ENCODE results near the gene SLC16A11. TPM values are rescaled to one million over a fixed set of nuclear protein-coding genes. Genes with fewer than 3 reads are reported as not detected.
"Not testable (repeated sequence)": the region's sequence is repeated elsewhere in the genome, so short reads cannot be mapped to it uniquely, and the experiment has no call there.

Gene SLC16A11
- total RNA-seq, 5 donors from 2014 or later (not counting 1 experiment from before 2014, with no cell fraction given), result 1.4 to 2.2 (median 1.8) TPM

- DNase-seq (peak; percentile 41 to 88 (median 75)), ATAC-seq (replicated peaks in 1 of 4) (peak; percentile 36 to 54 (median 38))
- not testable (repeated sequence) for H3K36me3 Mint-ChIP-seq; H3K9me3 ChIP-seq; H3K27me3 Mint-ChIP-seq; H3K36me3 ChIP-seq (ENCODE audit: control insufficient read depth in 2 of 2, extremely low read depth in 1 of 2, insufficient read depth in 1 of 2, low read length in 1 of 2); H3K9me3 Mint-ChIP-seq
- H3K4me1 ChIP-seq (ENCODE audit: control insufficient read depth in 1 of 2, extremely low read depth in 1 of 2, insufficient read depth in 2 of 2, low read length in 2 of 2), result peaks cover 21 to 42% of the 10 kb centered on the region in 2 experiments
- H3K4me3 ChIP-seq (ENCODE audit: control insufficient read depth in 1 of 2, extremely low read depth in 1 of 2, low read length in 1 of 2), result peak overlapping the region; percentile 48 to 64
- peak overlapping the region; percentile 86 to 92 for H3K27ac Mint-ChIP-seq
- ChIA-PET POLR2A (interaction anchor here in 1 of 2 donors (0.6 to 1.9 kb wide), 3 partner anchors 11 to 256 kb away, joined by 4 to 6 read pairs (median 5); partner anchors contain the start of gene SLC16A13), CTCF (interaction anchor here in 1 of 2 donors (1.0 to 3.4 kb wide), 9 partner anchors 9 to 283 kb away, joined by 5 to 48 read pairs (median 9); partner anchors contain the start of genes NEURL4 and SLC16A13)
- H3K4me1 Mint-ChIP-seq, result peaks cover 27 to 38% (median 31%) of the 10 kb centered on the region in 3 donors
- 3% methylated on average over 15 of the region's 26 CpGs for WGBS (ENCODE audit: insufficient coverage)
- H3K4me3 Mint-ChIP-seq, result peak overlapping the region; percentile 78 to 83 (median 79)
- peak overlapping the region; percentile 70 for H3K27ac ChIP-seq (ENCODE audit: low read length)
- peaks cover 0 to 23% of the 10 kb centered on the region in 2 experiments for H3K27me3 ChIP-seq (replicated peaks in 1 of 2; ENCODE audit: control insufficient read depth in 2 of 2, extremely low read depth in 1 of 2, insufficient read depth in 2 of 2, low read length in 1 of 2)
These were observed 3.0 kb upstream of the SLC16A11 start for GRCh38 chr17:7046725-7047397.

DNA sequence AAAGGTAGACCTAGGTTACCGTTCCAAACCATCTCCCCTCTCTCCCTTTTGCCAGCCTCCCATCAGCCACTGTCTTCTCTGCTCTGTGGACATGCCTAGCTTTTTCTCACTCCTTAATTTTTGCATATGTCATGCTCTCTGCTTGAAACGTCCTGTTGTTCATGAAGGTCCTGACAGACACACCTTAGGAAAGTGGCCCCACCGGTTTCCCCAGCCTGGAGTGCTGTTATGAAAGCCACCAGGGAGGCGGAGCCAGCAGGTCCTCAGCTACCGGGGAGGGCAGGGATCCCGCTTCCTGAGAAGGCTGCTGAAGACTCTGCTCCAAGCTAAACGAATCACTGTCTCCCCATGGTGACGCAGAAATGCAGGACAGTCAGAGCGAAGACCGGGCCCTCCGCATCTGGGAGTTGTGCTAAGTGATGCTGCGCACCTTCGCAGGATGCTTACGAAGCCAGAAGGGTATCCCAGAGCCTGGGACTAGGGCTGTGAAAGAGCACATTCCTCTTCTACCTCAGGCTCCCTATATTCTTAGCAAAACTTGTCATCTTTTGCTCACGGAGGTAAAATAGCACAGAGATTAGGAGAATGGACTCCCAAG, 2.3 kb upstream of the SLC16A11 start:
- no peaks in the 10 kb centered on the region for H3K36me3 Mint-ChIP-seq
- peak overlapping the region; percentile 86 to 92 for H3K27ac Mint-ChIP-seq
- no peaks in the 10 kb centered on the region for H3K27me3 Mint-ChIP-seq
- peak in 12 of 35 experiments; percentile 11 to 60 (median 36) for DNase-seq
- H3K36me3 ChIP-seq (ENCODE audit: control insufficient read depth in 2 of 2, extremely low read depth in 1 of 2, insufficient read depth in 1 of 2, low read length in 1 of 2), result no peaks in the 10 kb centered on the region
- POLR2A ChIA-PET, result interaction anchor here (0.6 to 1.9 kb wide), 6 partner anchors 10 to 633 kb away, joined by 3 to 12 read pairs (median 4); partner anchors contain the start of gene SLC16A13 (in 2 of the 2)
- no peaks in the 10 kb centered on the region for H3K9me3 ChIP-seq
- H3K27me3 ChIP-seq (replicated peaks in 1 of 2; ENCODE audit: control insufficient read depth in 2 of 2, extremely low read depth in 1 of 2, insufficient read depth in 2 of 2, low read length in 1 of 2), result peaks cover 0 to 21% of the 10 kb centered on the region in 2 experiments
- peak overlapping the region; percentile 78 to 83 (median 79) for H3K4me3 Mint-ChIP-seq
- WGBS (ENCODE audit: insufficient coverage), result 11% methylated on average over 15 of the region's 15 CpGs
- H3K4me1 Mint-ChIP-seq, result peaks cover 32 to 43% (median 35%) of the 10 kb centered on the region in 3 donors
- peak overlapping the region; percentile 70 for H3K27ac ChIP-seq (ENCODE audit: low read length)
- CTCF ChIA-PET, result interaction anchor here (0.5 to 3.4 kb wide), 21 partner anchors 8 to 515 kb away, joined by 3 to 48 read pairs (median 5); partner anchors contain the start of genes NEURL4 (in 1 of the 2), RNASEK (in 1 of the 2) and SLC16A13 (in 1 of the 2)
- ATAC-seq (replicated peaks in 1 of 4), result peak; percentile 30 to 49 (median 37)
- peaks cover 21 to 46% of the 10 kb centered on the region in 2 experiments for H3K4me1 ChIP-seq (ENCODE audit: control insufficient read depth in 1 of 2, extremely low read depth in 1 of 2, insufficient read depth in 2 of 2, low read length in 2 of 2)
- H3K9me3 Mint-ChIP-seq, result no peaks in the 10 kb centered on the region
- H3K4me3 ChIP-seq (ENCODE audit: control insufficient read depth in 1 of 2, extremely low read depth in 1 of 2, low read length in 1 of 2), result peak overlapping the region; percentile 48 to 64

DNA sequence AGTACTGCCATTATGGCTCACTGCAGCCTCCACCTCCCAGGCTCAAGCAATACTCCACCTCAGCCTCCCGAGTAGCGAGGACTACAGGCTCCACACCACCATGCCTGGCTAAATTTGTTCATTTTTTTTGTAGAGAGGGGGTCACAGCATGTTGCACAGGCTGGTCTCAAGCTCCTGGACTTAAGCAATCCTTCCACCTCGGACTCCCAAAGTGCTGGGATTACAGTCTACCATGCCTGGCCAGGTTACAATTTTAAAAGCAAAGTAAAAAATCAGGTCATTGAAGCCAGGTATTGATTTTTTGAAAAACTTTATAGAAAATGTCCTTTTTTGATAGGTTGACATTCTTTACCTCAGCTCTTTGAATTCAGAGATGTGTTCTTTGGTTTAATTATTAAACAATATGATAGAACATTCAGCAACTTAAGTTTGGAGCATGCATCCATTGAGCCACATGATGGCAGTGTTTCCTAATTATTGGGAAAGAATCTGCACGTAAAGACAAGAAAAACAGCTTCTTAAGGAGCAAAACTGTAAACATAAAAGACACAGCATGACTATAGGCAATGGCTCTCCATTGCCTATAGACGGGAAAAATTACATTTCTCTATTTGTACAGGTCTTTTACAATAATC, 1.7 kb upstream of the SLC16A11 start:
- peak in 25 of 35 experiments; percentile 9 to 88 (median 40) for DNase-seq
- Histone ChIP-seq H3K36me3 (ENCODE audit: control insufficient read depth in 2 of 2, extremely low read depth in 1 of 2, insufficient read depth in 1 of 2, low read length in 1 of 2) (no peaks in the 10 kb centered on the region), H3K27ac (ENCODE audit: low read length) (peak overlapping the region; percentile 70), H3K4me3 (ENCODE audit: control insufficient read depth in 1 of 2, extremely low read depth in 1 of 2, low read length in 1 of 2) (peak overlapping the region; percentile 48 to 64), H3K9me3 (no peaks in the 10 kb centered on the region), H3K27me3 (replicated peaks in 1 of 2; ENCODE audit: control insufficient read depth in 2 of 2, extremely low read depth in 1 of 2, insufficient read depth in 2 of 2, low read length in 1 of 2) (peaks cover 0 to 19% of the 10 kb centered on the region in 2 experiments), H3K4me1 (ENCODE audit: control insufficient read depth in 1 of 2, extremely low read depth in 1 of 2, insufficient read depth in 2 of 2, low read length in 2 of 2) (peaks cover 21 to 46% of the 10 kb centered on the region in 2 experiments)
- Mint-ChIP-seq H3K27me3 (no peaks in the 10 kb centered on the region), H3K4me3 (peak overlapping the region; percentile 78 to 83 (median 79)), H3K36me3 (no peaks in the 10 kb centered on the region), H3K27ac (peak overlapping the region; percentile 86 to 92), H3K9me3 (no peaks in the 10 kb centered on the region), H3K4me1 (peaks cover 32 to 45% (median 36%) of the 10 kb centered on the region in 3 donors)
- no CpG with 5 or more reads among the region's 5 CpGs for WGBS (ENCODE audit: insufficient coverage)
- POLR2A ChIA-PET, result interaction anchor here (0.6 to 1.9 kb wide), 6 partner anchors 10 to 634 kb away, joined by 3 to 12 read pairs (median 4); partner anchors contain the start of gene SLC16A13 (in 2 of the 2)
- CTCF ChIA-PET, result interaction anchor here (0.5 to 3.4 kb wide), 27 partner anchors 8 to 516 kb away, joined by 3 to 48 read pairs (median 4); partner anchors contain the start of genes NEURL4 (in 1 of the 2), RNASEK (in 1 of the 2) and SLC16A13 (in 1 of the 2)
- peak; percentile 40 to 46 (median 42) for ATAC-seq (replicated peaks in 1 of 4)

DNA sequence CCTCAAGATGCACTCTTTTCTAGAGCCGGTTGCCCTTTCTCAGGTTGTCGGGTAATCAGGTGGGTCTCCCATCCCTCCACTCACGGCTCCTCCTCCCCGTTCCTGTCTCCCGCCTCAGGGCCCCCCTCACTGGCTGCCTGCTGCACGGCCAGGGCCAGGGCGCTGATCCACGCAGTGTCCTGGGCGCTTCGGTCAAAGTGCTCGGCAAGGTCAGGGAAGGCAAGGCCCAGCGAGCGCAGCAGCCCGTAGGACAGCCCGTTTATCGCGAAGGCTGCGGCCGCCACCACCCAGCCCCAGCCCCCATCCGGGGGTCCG, 753 bp downstream of the SLC16A11 start:
- Histone ChIP-seq H3K4me3 (ENCODE audit: control insufficient read depth in 1 of 2, extremely low read depth in 1 of 2, low read length in 1 of 2) (peak overlapping the region; percentile 55 to 56), H3K4me1 (ENCODE audit: control insufficient read depth in 1 of 2, extremely low read depth in 1 of 2, insufficient read depth in 2 of 2, low read length in 2 of 2) (peaks cover 23 to 59% of the 10 kb centered on the region in 2 experiments), H3K27me3 (replicated peaks in 1 of 2; ENCODE audit: control insufficient read depth in 2 of 2, extremely low read depth in 1 of 2, insufficient read depth in 2 of 2, low read length in 1 of 2) (peaks cover 0 to 19% of the 10 kb centered on the region in 2 experiments), H3K9me3 (no peaks in the 10 kb centered on the region), H3K27ac (ENCODE audit: low read length) (peak overlapping the region; percentile 76), H3K36me3 (ENCODE audit: control insufficient read depth in 2 of 2, extremely low read depth in 1 of 2, insufficient read depth in 1 of 2, low read length in 1 of 2) (no peaks in the 10 kb centered on the region)
- ATAC-seq (replicated peaks in 1 of 4), result peak in 3 of 4 experiments; percentile 2 to 9 (median 5)
- H3K27ac Mint-ChIP-seq, result peak overlapping the region in 1 of 2 donors; percentile 80
- CTCF ChIA-PET, result no interaction called here
- H3K4me3 Mint-ChIP-seq, result peak overlapping the region; percentile 65 to 79 (median 74)
- POLR2A ChIA-PET, result no interaction called here
- no peaks in the 10 kb centered on the region for H3K36me3 Mint-ChIP-seq
- H3K27me3 Mint-ChIP-seq, result no peaks in the 10 kb centered on the region
- WGBS (ENCODE audit: insufficient coverage), result 13% methylated on average over 16 of the region's 21 CpGs
- H3K4me1 Mint-ChIP-seq, result peaks cover 42 to 56% (median 43%) of the 10 kb centered on the region in 3 donors
- peak in 1 of 35 experiments; percentile 28 for DNase-seq
- no peaks in the 10 kb centered on the region for H3K9me3 Mint-ChIP-seq

DNA sequence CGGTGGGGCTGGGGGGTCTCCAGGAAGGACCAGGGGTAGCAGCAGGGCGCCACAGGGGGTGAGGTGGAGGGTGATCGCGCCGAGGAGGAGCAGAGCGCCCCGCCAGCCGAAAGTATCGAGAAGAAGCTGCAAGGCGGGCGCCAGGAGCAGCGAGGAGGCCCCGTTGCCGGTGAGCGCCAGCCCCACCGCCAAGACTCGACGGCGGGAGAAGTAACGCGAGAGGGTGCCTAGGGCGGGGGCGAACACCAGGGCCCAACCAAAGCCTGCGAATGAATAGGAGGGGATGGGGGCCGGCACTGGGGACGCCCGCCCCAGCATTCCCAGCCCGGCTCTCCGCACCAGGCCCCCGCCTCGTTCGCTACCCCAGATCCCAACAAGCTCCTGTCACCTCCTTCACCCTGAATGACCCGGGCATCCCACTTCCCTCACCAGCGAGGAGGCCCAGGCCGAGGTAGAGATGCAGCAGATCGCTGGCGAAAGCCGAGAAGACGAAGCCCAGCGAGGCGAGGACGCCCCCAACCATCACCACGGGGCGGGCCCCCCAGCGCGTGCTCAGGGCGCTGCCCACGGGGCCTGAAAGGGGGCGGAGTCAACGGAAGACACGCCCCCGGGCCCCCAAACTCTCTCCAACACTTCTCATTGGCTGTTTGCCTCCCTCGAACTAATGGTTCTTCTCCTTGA, 1.3 kb downstream of the SLC16A11 start:
- no peaks in the 10 kb centered on the region for H3K27me3 Mint-ChIP-seq
- H3K4me1 Mint-ChIP-seq, result peaks cover 46 to 56% (median 46%) of the 10 kb centered on the region in 3 donors
- H3K4me3 ChIP-seq (ENCODE audit: control insufficient read depth in 1 of 2, extremely low read depth in 1 of 2, low read length in 1 of 2), result peak overlapping the region; percentile 55 to 56
- 3% methylated on average over 34 of the region's 53 CpGs for WGBS (ENCODE audit: insufficient coverage)
- no peaks in the 10 kb centered on the region for H3K9me3 ChIP-seq
- CTCF ChIA-PET, result interaction anchor here in 1 of 2 donors (0.6 to 1.0 kb wide), 2 partner anchors 17 to 239 kb away, joined by 5 read pairs; partner anchors contain the start of gene SLC2A4
- no peaks in the 10 kb centered on the region for H3K36me3 ChIP-seq (ENCODE audit: control insufficient read depth in 2 of 2, extremely low read depth in 1 of 2, insufficient read depth in 1 of 2, low read length in 1 of 2)
- peak overlapping the region; percentile 74 to 80 for H3K27ac Mint-ChIP-seq
- DNase-seq (peak in 32 of 35 experiments; percentile 13 to 66 (median 47)), ATAC-seq (replicated peaks in 1 of 4) (peak; percentile 31 to 38 (median 32))
- no peaks in the 10 kb centered on the region for H3K36me3 Mint-ChIP-seq
- no peaks in the 10 kb centered on the region for H3K9me3 Mint-ChIP-seq
- H3K4me3 Mint-ChIP-seq, result peak overlapping the region; percentile 65 to 79 (median 74)
- peaks cover 0 to 19% of the 10 kb centered on the region in 2 experiments for H3K27me3 ChIP-seq (replicated peaks in 1 of 2; ENCODE audit: control insufficient read depth in 2 of 2, extremely low read depth in 1 of 2, insufficient read depth in 2 of 2, low read length in 1 of 2)
- peaks cover 28 to 63% of the 10 kb centered on the region in 2 experiments for H3K4me1 ChIP-seq (ENCODE audit: control insufficient read depth in 1 of 2, extremely low read depth in 1 of 2, insufficient read depth in 2 of 2, low read length in 2 of 2)
- POLR2A ChIA-PET, result no interaction called here
- H3K27ac ChIP-seq (ENCODE audit: low read length), result peak overlapping the region; percentile 76
